ENCODE measurements around the gene GOLT1A. TPM values are rescaled to one million over a fixed set of nuclear protein-coding genes. Genes with fewer than 3 reads are reported as not detected.

GOLT1A gene
- total and polyA plus RNA-seq, 4 donors, result 14.1 to 103 (median 52.7) TPM

GRCh38 chr1:204192046-204192445, 21.7 kb downstream of the GOLT1A start:
- H3K9me3 ChIP-seq (ENCODE audit: control insufficient read depth in 4 of 4, low read length in 3 of 4), result no peaks in the 10 kb centered on the region
- DNase-seq (ENCODE audit: low spot score), result no peak
- peaks cover 0 to 3% (median 0%) of the 10 kb centered on the region in 4 donors for H3K27me3 ChIP-seq (ENCODE audit: control insufficient read depth in 4 of 4, insufficient read depth in 4 of 4, low read length in 3 of 4)
- TF ChIP-seq FOXA2 (IDR thresholded peaks at IDR 0.05), result no peak
- TF ChIP-seq, protein P1, sequence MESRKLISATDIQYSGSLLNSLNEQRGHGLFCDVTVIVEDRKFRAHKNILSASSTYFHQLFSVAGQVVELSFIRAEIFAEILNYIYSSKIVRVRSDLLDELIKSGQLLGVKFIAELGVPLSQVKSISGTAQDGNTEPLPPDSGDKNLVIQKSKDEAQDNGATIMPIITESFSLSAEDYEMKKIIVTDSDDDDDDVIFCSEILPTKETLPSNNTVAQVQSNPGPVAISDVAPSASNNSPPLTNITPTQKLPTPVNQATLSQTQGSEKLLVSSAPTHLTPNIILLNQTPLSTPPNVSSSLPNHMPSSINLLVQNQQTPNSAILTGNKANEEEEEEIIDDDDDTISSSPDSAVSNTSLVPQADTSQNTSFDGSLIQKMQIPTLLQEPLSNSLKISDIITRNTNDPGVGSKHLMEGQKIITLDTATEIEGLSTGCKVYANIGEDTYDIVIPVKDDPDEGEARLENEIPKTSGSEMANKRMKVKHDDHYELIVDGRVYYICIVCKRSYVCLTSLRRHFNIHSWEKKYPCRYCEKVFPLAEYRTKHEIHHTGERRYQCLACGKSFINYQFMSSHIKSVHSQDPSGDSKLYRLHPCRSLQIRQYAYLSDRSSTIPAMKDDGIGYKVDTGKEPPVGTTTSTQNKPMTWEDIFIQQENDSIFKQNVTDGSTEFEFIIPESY (IDR thresholded peaks at IDR 0.05), result no peak
- TF ChIP-seq NR2F2 (IDR thresholded peaks at IDR 0.05), result no peak
- TF ChIP-seq EGR1 (IDR thresholded peaks at IDR 0.05; ENCODE audit: low read depth in 2 of 2), result no peak
- TF ChIP-seq, protein P2, sequence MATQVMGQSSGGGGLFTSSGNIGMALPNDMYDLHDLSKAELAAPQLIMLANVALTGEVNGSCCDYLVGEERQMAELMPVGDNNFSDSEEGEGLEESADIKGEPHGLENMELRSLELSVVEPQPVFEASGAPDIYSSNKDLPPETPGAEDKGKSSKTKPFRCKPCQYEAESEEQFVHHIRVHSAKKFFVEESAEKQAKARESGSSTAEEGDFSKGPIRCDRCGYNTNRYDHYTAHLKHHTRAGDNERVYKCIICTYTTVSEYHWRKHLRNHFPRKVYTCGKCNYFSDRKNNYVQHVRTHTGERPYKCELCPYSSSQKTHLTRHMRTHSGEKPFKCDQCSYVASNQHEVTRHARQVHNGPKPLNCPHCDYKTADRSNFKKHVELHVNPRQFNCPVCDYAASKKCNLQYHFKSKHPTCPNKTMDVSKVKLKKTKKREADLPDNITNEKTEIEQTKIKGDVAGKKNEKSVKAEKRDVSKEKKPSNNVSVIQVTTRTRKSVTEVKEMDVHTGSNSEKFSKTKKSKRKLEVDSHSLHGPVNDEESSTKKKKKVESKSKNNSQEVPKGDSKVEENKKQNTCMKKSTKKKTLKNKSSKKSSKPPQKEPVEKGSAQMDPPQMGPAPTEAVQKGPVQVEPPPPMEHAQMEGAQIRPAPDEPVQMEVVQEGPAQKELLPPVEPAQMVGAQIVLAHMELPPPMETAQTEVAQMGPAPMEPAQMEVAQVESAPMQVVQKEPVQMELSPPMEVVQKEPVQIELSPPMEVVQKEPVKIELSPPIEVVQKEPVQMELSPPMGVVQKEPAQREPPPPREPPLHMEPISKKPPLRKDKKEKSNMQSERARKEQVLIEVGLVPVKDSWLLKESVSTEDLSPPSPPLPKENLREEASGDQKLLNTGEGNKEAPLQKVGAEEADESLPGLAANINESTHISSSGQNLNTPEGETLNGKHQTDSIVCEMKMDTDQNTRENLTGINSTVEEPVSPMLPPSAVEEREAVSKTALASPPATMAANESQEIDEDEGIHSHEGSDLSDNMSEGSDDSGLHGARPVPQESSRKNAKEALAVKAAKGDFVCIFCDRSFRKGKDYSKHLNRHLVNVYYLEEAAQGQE (IDR thresholded peaks at IDR 0.05), result no peak
- H3K4me1 ChIP-seq (ENCODE audit: control insufficient read depth in 4 of 4, insufficient read depth in 4 of 4, low read length in 3 of 4), result peaks cover 0 to 3% (median 0%) of the 10 kb centered on the region in 4 donors
- no peak overlapping the region for H3K9ac ChIP-seq (ENCODE audit: low read depth in 1 of 2, low read length in 2 of 2)
- H3K27ac ChIP-seq (ENCODE audit: low read depth in 1 of 2, low read length in 2 of 2), result no peak overlapping the region
- H3K36me3 ChIP-seq (ENCODE audit: control insufficient read depth in 4 of 4, insufficient read depth in 3 of 4, low read depth in 1 of 4, low read length in 3 of 4), result no peaks in the 10 kb centered on the region
- H3K4me3 ChIP-seq (ENCODE audit: low read depth in 1 of 3, low read length in 3 of 3), result no peak overlapping the region
- WGBS, result 94% methylated on average over 2 of the region's 2 CpGs

DNA sequence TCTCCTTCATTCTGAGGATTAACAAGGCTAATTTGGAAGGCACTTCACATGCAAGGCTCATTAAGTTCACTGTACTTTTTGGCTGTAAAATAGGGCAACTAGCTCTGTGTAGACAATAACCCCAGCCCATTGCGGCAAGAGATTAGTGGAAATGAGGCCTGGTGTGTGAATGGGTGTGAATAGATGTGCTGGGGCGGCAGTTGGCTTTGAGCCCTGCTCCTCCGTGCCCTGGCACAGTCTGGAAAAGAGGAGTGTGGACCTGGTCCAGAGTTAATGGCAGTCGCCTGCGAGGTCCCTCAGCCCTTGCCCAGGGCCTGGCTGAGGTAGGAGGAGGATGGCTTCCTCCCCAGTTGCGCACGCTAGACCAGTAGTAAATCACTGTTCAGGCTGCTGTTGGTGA, 22.3 kb downstream of the GOLT1A start:
- 75% methylated on average over 7 of the region's 7 CpGs for WGBS
- TF ChIP-seq, protein P2 (IDR thresholded peaks at IDR 0.05), result no peak
- TF ChIP-seq MAX (IDR thresholded peaks at IDR 0.05) (no peak), FOXA1 (IDR thresholded peaks at IDR 0.05) (no peak), RXRA (IDR thresholded peaks at IDR 0.05) (no peak), HNF4A (conservative IDR thresholded peaks at IDR 0.05) (no peak), NR2F2 (IDR thresholded peaks at IDR 0.05) (no peak), SP1 (IDR thresholded peaks at IDR 0.05) (no peak), JUND (IDR thresholded peaks at IDR 0.05) (no peak), EGR1 (IDR thresholded peaks at IDR 0.05; ENCODE audit: low read depth in 2 of 2) (no peak)
- H3K27me3 ChIP-seq (ENCODE audit: control insufficient read depth in 4 of 4, insufficient read depth in 4 of 4, low read length in 3 of 4), result peaks cover 0 to 3% (median 0%) of the 10 kb centered on the region in 4 donors
- no peak overlapping the region for H3K27ac ChIP-seq (ENCODE audit: low read depth in 1 of 2, low read length in 2 of 2)
- no peak overlapping the region for H3K9ac ChIP-seq (ENCODE audit: low read depth in 1 of 2, low read length in 2 of 2)
- no peaks in the 10 kb centered on the region for H3K9me3 ChIP-seq (ENCODE audit: control insufficient read depth in 4 of 4, low read length in 3 of 4)
- H3K36me3 ChIP-seq (ENCODE audit: control insufficient read depth in 4 of 4, insufficient read depth in 3 of 4, low read depth in 1 of 4, low read length in 3 of 4), result no peaks in the 10 kb centered on the region
- H3K4me1 ChIP-seq (ENCODE audit: control insufficient read depth in 4 of 4, insufficient read depth in 4 of 4, low read length in 3 of 4), result peaks cover 0 to 3% (median 0%) of the 10 kb centered on the region in 4 donors
- no peak overlapping the region for H3K4me3 ChIP-seq (ENCODE audit: low read depth in 1 of 3, low read length in 3 of 3)
- no peak for DNase-seq (ENCODE audit: low spot score)
